Measurements from ENCODE around the gene NCCRP1. TPM values are rescaled to one million over a fixed set of nuclear protein-coding genes. Genes with fewer than 3 reads are reported as not detected.

Gene NCCRP1
- total RNA-seq, 1 donor from 2014 or later, result not detected

- DNase-seq (ENCODE audit: low spot score), result no peak
- no peak for TF ChIP-seq CTCF (IDR thresholded peaks at IDR 0.05)
- H3K27ac Mint-ChIP-seq (ENCODE audit: unreplicated experiment), result no peak overlapping the region
Observed at GRCh38 chr19:39160889-39161672, 35.7 kb upstream of the NCCRP1 start.

GRCh38 chr19:39162441-39163043 is 34.2 kb upstream of the NCCRP1 start:
- H3K4me1 Mint-ChIP-seq (ENCODE audit: low read depth), result peaks cover 7% of the 10 kb centered on the region
- H3K9me3 Mint-ChIP-seq (ENCODE audit: low read depth), result no peaks in the 10 kb centered on the region
- H3K4me3 Mint-ChIP-seq (ENCODE audit: unreplicated experiment), result no peak overlapping the region
- TF ChIP-seq CTCF (IDR thresholded peaks at IDR 0.05), result no peak
- no peak for DNase-seq (ENCODE audit: low spot score)
- no peaks in the 10 kb centered on the region for H3K36me3 Mint-ChIP-seq (ENCODE audit: low read depth)
- H3K27me3 Mint-ChIP-seq (ENCODE audit: low read depth), result no peaks in the 10 kb centered on the region
- no peak overlapping the region for H3K27ac Mint-ChIP-seq (ENCODE audit: unreplicated experiment)

More at GRCh38 chr19:39160889-39161672, 35.7 kb upstream of the NCCRP1 start:
- no peaks in the 10 kb centered on the region for H3K36me3 Mint-ChIP-seq (ENCODE audit: low read depth)
- H3K4me1 Mint-ChIP-seq (ENCODE audit: low read depth), result peaks cover 15% of the 10 kb centered on the region
- no peaks in the 10 kb centered on the region for H3K9me3 Mint-ChIP-seq (ENCODE audit: low read depth)
- H3K4me3 Mint-ChIP-seq (ENCODE audit: unreplicated experiment), result no peak overlapping the region
- no peaks in the 10 kb centered on the region for H3K27me3 Mint-ChIP-seq (ENCODE audit: low read depth)

DNA sequence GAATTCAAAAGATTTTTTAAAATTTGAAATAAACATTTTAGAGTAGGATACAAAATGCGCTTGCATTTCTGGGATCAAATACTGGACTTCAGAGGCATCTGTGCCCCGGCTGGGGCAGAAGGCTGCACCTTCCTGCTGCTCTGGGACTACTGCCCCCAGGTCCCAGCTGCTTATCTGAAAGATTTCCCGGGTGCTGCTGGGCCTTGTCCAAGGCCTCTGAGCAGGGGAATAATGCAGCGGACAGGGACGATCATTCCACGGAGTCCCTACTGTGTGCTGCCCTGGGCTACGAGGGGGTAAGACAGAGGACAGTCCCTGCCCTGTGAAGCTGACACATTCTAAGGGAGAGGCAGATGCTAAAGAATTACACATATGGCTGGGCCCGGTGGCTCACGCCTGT is 33.1 kb upstream of the NCCRP1 start:
- H3K27ac Mint-ChIP-seq (ENCODE audit: unreplicated experiment), result no peak overlapping the region

DNA sequence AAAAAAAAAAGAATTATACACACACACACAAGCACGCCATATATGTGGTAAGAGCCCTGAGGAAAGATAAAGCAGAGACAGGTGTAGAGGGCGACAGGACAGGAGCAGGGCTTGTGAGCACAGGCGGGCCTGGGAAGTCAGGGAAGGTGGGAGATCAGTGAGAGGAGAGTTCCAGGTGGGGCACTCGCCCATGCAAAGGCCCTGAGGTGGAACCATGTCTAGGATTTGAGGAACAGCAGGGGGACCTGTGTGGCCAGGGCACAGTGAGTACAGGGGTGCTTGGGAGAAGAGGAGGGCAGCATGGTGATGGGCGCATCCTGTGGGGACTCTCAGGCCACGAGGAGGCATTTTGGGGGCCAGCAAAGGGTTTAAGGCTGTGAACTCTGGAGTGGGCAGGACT is 32.5 kb upstream of the NCCRP1 start:
- H3K27me3 Mint-ChIP-seq (ENCODE audit: low read depth), result no peaks in the 10 kb centered on the region
- no peak overlapping the region for H3K4me3 Mint-ChIP-seq (ENCODE audit: unreplicated experiment)
- H3K4me1 Mint-ChIP-seq (ENCODE audit: low read depth), result no peaks in the 10 kb centered on the region
- no peaks in the 10 kb centered on the region for H3K9me3 Mint-ChIP-seq (ENCODE audit: low read depth)
- H3K36me3 Mint-ChIP-seq (ENCODE audit: low read depth), result peaks cover 5% of the 10 kb centered on the region
- DNase-seq (ENCODE audit: low spot score), result no peak
- no peak for TF ChIP-seq CTCF (IDR thresholded peaks at IDR 0.05)
- no peak overlapping the region for H3K27ac Mint-ChIP-seq (ENCODE audit: unreplicated experiment)

More for the DNA sequence above, 33.1 kb upstream of the NCCRP1 start:
- DNase-seq (ENCODE audit: low spot score), result no peak
- Mint-ChIP-seq H3K9me3 (ENCODE audit: low read depth) (no peaks in the 10 kb centered on the region), H3K27me3 (ENCODE audit: low read depth) (no peaks in the 10 kb centered on the region), H3K4me1 (ENCODE audit: low read depth) (no peaks in the 10 kb centered on the region), H3K4me3 (ENCODE audit: unreplicated experiment) (no peak overlapping the region), H3K36me3 (ENCODE audit: low read depth) (no peaks in the 10 kb centered on the region)
- no peak for TF ChIP-seq CTCF (IDR thresholded peaks at IDR 0.05)

DNA sequence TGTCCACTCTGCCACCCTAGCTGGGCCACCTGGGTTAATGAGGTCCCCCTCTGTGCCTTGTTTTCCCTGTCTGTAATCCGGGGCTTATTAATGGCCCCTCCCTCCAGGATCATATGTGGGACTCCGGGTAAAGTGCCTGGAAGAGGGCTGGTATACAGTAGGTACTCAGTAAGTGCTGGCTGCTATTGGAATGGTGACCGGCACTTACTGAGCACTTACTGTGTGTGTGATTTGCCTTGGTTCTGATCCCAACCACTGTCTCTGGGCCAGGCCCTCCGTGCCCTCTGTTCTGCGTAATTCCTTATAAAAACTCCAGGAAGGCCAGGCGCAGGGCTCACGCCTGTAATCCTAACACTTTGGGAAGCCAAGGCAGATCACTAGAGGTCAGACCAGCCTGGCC is 30.9 kb upstream of the NCCRP1 start:
- Mint-ChIP-seq H3K9me3 (ENCODE audit: low read depth) (no peaks in the 10 kb centered on the region), H3K4me1 (ENCODE audit: low read depth) (no peaks in the 10 kb centered on the region), H3K4me3 (ENCODE audit: unreplicated experiment) (no peak overlapping the region), H3K27me3 (ENCODE audit: low read depth) (no peaks in the 10 kb centered on the region), H3K27ac (ENCODE audit: unreplicated experiment) (no peak overlapping the region), H3K36me3 (ENCODE audit: low read depth) (peaks cover 7% of the 10 kb centered on the region)
- no peak for TF ChIP-seq CTCF (IDR thresholded peaks at IDR 0.05)
- no peak for DNase-seq (ENCODE audit: low spot score)

Measured in chondrocyte (in vitro differentiated cells).